Vagina (tissue), 2 donors: ENCODE results near the gene HTD2.

ENCODE experiments used
- CTCF ChIP-seq, 3 experiments: fragments of 450-650 bp in 2 of 3; fragments of 200-600 bp in 1 of 3; sonication (generic) in 1 of 3; IDR thresholded peaks; one replicate each; pipeline ENCODE4 v1.5.1; 2017 to 2019; ENCODE audit warnings: antibody characterized with exemption in 3 of 3, mild to moderate bottlenecking in 2 of 3, moderate library complexity in 2 of 3
- POLR2A ChIP-seq, 2 donors: fragments of 450-650 bp; IDR thresholded peaks; one replicate each; pipeline ENCODE4 v1.6.1; 2017; ENCODE audit warnings: antibody characterized with exemption in 2 of 2, mild to moderate bottlenecking in 2 of 2, moderate library complexity in 2 of 2
- POLR2AphosphoS5 ChIP-seq, 2 donors: sonication (generic); formaldehyde crosslinking; IDR thresholded peaks; one replicate each; pipeline ENCODE4 v1.9.0; 2017; ENCODE audit warnings: antibody characterized with exemption in 2 of 2, mild to moderate bottlenecking in 2 of 2, low read depth in 1 of 2; ENCODE audit not compliant: insufficient read depth in 1 of 2

DNA sequence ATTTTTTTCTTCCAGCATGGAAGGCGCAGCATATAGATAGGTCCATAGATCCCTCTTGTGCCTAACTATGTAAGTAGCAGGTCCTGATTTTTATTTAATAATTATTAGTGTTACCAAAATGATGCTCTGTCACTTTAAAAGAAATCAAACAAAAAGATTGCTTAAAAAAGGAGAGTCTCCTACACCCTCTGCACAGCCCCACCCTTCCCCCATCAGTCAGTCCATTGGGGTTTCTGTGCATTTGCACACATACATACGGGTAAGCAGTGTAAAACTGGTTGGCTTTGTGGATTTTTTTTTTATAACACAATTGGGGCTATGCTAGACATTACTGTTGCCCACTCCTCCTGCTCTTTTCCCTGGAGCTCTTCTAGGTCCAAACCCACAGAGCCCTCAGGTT is 7.2 kb upstream of the HTD2 start:
- TF ChIP-seq CTCF (IDR thresholded peaks at IDR 0.05) = no peak
- TF ChIP-seq POLR2AphosphoS5 (IDR thresholded peaks at IDR 0.05; ENCODE audit: insufficient read depth in 1 of 2, low read depth in 1 of 2) = no peak
- TF ChIP-seq POLR2A (IDR thresholded peaks at IDR 0.05) = no peak
